Suprapubic skin (tissue), 4 donors: ENCODE data around the gene SLC35F1. TPM values are rescaled to one million over a fixed set of nuclear protein-coding genes. Genes with fewer than 3 reads are reported as not detected.

Experiments
- DNase-seq, 2 donors: peaks; one replicate each; pipeline ENCODE4 v3.0.0-alpha.2; 2019; ENCODE audit warnings: low spot score in 2 of 2
- H3K27ac ChIP-seq: fragments of 200-600 bp; sonication (generic); one replicate; pipeline ENCODE4 v1.5.1; 2019
- H3K27me3 ChIP-seq: fragments of 200-600 bp; sonication (generic); one replicate; pipeline ENCODE4 v1.5.1; 2019
- H3K36me3 ChIP-seq: fragments of 200-600 bp; sonication (generic); one replicate; pipeline ENCODE4 v1.5.1; 2019
- H3K4me1 ChIP-seq: fragments of 200-600 bp; sonication (generic); one replicate; pipeline ENCODE4 v1.5.1; 2019
- H3K4me3 ChIP-seq: fragments of 200-600 bp; sonication (generic); one replicate; pipeline ENCODE4 v1.5.1; 2019; ENCODE audit warnings: mild to moderate bottlenecking
- H3K9me3 ChIP-seq: fragments of 200-600 bp; sonication (generic); one replicate; pipeline ENCODE4 v1.5.1; 2019
- CTCF ChIP-seq, 2 donors: fragments of 200-600 bp in 1 of 2; fragments of 450-650 bp in 1 of 2; sonication (generic) in 1 of 2; IDR thresholded peaks; one replicate each; pipeline ENCODE4 v1.5.1; 2016 to 2019; ENCODE audit warnings: antibody characterized with exemption in 2 of 2, mild to moderate bottlenecking in 1 of 2, moderate library complexity in 1 of 2
- EP300 ChIP-seq: sonication (generic); formaldehyde crosslinking; IDR thresholded peaks from one replicate; pipeline ENCODE4 v1.6.1; 2017; ENCODE audit warnings: antibody characterized with exemption
- POLR2A ChIP-seq, 2 donors: fragments of 450-650 bp; IDR thresholded peaks; one replicate each; pipeline ENCODE4 v1.6.1; 2017; ENCODE audit warnings: antibody characterized with exemption in 2 of 2, mild to moderate bottlenecking in 2 of 2, moderate library complexity in 2 of 2
- POLR2AphosphoS5 ChIP-seq, 3 donors: sonication (generic); formaldehyde crosslinking; IDR thresholded peaks; one replicate each; pipeline ENCODE4 v1.6.1; 2017; ENCODE audit warnings: antibody characterized with exemption in 3 of 3
- whole genome bisulfite sequencing: methylation state at CpG from one replicate; pipeline ENCODE4 v1.1.5; 2018; 5-methylcytosine and 5-hydroxymethylcytosine counted together
- total RNA-seq, 4 donors: library from RNA; depleted of rRNA; stranded (reverse); fragments of >200 nt; gene quantifications; one replicate each; pipeline ENCODE4 v1.1.0, GENCODE V29; 2016

The SLC35F1 gene
- total RNA-seq, 4 donors from 2014 or later: 0.34 to 1.1 (median 0.95) TPM

GRCh38 chr6:118246406-118246805 lies 339.3 kb downstream of the SLC35F1 start:
- no peak for DNase-seq
- Histone ChIP-seq H3K27ac (no peak overlapping the region), H3K4me1 (no peaks in the 10 kb centered on the region), H3K27me3 (no peaks in the 10 kb centered on the region), H3K4me3 (no peak overlapping the region), H3K36me3 (no peaks in the 10 kb centered on the region), H3K9me3 (no peaks in the 10 kb centered on the region)
- TF ChIP-seq EP300 (no peak), CTCF (IDR thresholded peaks at IDR 0.05) (no peak), POLR2A (IDR thresholded peaks at IDR 0.05) (no peak), POLR2AphosphoS5 (IDR thresholded peaks at IDR 0.05) (no peak)
- 79% methylated on average over 5 of the region's 5 CpGs for WGBS

GRCh38 chr6:118248171-118248570 lies 341.1 kb downstream of the SLC35F1 start:
- Histone ChIP-seq H3K36me3 (no peaks in the 10 kb centered on the region), H3K27ac (no peak overlapping the region), H3K4me1 (no peaks in the 10 kb centered on the region), H3K27me3 (no peaks in the 10 kb centered on the region), H3K4me3 (no peak overlapping the region), H3K9me3 (no peaks in the 10 kb centered on the region)
- WGBS: 84% methylated on average over 1 of the region's 1 CpG
- TF ChIP-seq EP300 (no peak), POLR2AphosphoS5 (IDR thresholded peaks at IDR 0.05) (no peak), POLR2A (IDR thresholded peaks at IDR 0.05) (no peak), CTCF (IDR thresholded peaks at IDR 0.05) (no peak)
- no peak for DNase-seq

- Histone ChIP-seq H3K4me1 (no peaks in the 10 kb centered on the region), H3K36me3 (no peaks in the 10 kb centered on the region), H3K27ac (no peak overlapping the region), H3K27me3 (no peaks in the 10 kb centered on the region), H3K4me3 (no peak overlapping the region), H3K9me3 (no peaks in the 10 kb centered on the region)
- no peak for TF ChIP-seq EP300
- no peak for TF ChIP-seq POLR2A (IDR thresholded peaks at IDR 0.05)
- no peak for TF ChIP-seq POLR2AphosphoS5 (IDR thresholded peaks at IDR 0.05)
- TF ChIP-seq CTCF (IDR thresholded peaks at IDR 0.05): no peak
- 41% methylated on average over 5 of the region's 5 CpGs for WGBS
- DNase-seq: no peak
Observed at GRCh38 chr6:118249680-118250079, 342.6 kb downstream of the SLC35F1 start.

- H3K27me3 ChIP-seq: no peaks in the 10 kb centered on the region
- TF ChIP-seq CTCF (IDR thresholded peaks at IDR 0.05) (no peak), POLR2A (IDR thresholded peaks at IDR 0.05) (no peak), POLR2AphosphoS5 (IDR thresholded peaks at IDR 0.05) (no peak), EP300 (no peak)
- WGBS: 91% methylated on average over 1 of the region's 1 CpG
- H3K9me3 ChIP-seq: no peaks in the 10 kb centered on the region
- DNase-seq: no peak
- H3K27ac ChIP-seq: no peak overlapping the region
- H3K36me3 ChIP-seq: no peaks in the 10 kb centered on the region
- no peak overlapping the region for H3K4me3 ChIP-seq
- no peaks in the 10 kb centered on the region for H3K4me1 ChIP-seq
Observed at GRCh38 chr6:118252474-118252873, 345.4 kb downstream of the SLC35F1 start.

- H3K27me3 ChIP-seq: no peaks in the 10 kb centered on the region
- 54% methylated on average over 3 of the region's 3 CpGs for WGBS
- no peaks in the 10 kb centered on the region for H3K36me3 ChIP-seq
- no peaks in the 10 kb centered on the region for H3K9me3 ChIP-seq
- no peaks in the 10 kb centered on the region for H3K4me1 ChIP-seq
- TF ChIP-seq EP300 (no peak), CTCF (IDR thresholded peaks at IDR 0.05) (no peak), POLR2AphosphoS5 (IDR thresholded peaks at IDR 0.05) (no peak), POLR2A (IDR thresholded peaks at IDR 0.05) (no peak)
- H3K4me3 ChIP-seq: no peak overlapping the region
- H3K27ac ChIP-seq: no peak overlapping the region
- DNase-seq: no peak
Observed at GRCh38 chr6:118253741-118254140, 346.7 kb downstream of the SLC35F1 start.
